Activated CD4-positive, alpha-beta T cell treated with anti-CD3 and anti-CD28 coated beads, Interleukin-2, amount 50 U/mL, for 16 hours (primary cell): ENCODE measurements around the gene OR9A2.

ENCODE experiments used
- DNase-seq: peaks from one replicate; pipeline ENCODE4 v3.0.0-alpha.2; 2020

OR9A2 gene, protein sequence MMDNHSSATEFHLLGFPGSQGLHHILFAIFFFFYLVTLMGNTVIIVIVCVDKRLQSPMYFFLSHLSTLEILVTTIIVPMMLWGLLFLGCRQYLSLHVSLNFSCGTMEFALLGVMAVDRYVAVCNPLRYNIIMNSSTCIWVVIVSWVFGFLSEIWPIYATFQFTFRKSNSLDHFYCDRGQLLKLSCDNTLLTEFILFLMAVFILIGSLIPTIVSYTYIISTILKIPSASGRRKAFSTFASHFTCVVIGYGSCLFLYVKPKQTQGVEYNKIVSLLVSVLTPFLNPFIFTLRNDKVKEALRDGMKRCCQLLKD

DNA sequence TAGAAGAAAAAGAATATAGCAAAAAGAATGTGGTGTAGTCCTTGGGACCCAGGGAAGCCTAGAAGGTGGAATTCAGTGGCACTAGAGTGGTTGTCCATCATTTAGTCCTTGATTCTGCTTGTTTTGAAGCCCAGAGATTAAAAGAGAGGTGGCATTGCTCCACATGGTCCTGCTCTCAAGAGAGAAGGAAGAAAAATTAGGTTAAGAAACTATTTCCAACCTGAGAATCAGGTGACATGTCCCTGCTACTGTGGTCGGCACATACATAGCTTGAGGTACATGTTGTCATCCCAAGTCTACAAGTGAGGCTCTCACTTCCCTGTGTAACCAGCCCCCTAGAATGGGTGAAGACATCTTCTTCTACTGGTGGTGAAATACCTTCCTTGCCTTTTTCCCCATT lies at the start of gene OR9A2:
Gene OR9A2, minus strand, starts transcription at position 101 of the 400 bp plus-strand sequence. Its CDS starts 0 bp downstream, at position 101.
- DNase-seq: no peak

DNA sequence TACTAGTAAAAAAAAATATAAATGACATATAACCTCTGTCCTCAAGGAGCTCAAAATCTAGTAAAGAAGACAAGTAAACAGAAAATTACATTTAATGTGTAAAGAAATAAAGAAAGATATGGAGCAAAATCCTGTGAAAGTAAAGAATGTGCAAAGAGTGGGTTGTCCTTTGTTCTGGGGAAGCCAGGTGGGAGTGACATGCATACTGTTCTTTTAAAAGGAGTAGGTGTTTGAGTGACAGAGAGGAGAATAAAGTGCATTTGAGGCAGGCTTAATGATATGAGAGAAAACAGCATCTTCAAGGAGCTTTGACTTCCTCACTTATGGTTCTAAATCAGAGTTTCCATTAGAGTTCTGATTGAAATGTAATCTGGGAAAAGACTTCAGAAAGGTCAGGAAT lies 47.2 kb upstream of the OR9A2 start:
- no peak for DNase-seq

DNA sequence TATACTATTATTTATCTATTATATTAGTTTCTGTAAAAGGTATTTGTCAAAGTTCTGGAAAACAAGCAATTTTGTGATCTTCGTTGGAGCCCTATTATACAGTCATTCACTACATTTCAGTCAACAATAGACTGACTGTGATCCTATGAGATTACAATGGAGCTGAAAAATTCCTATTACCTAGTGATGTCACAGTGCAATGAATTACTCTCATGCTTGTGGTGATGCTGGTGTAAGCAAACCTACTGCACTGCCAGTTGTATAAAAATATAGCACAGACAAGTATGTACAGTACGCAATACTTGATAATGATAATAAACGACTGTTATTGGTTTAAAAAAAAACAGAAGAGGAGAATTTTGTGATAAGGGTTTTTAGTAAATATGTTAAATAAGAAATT lies 46.6 kb upstream of the OR9A2 start:
- no peak for DNase-seq

DNA sequence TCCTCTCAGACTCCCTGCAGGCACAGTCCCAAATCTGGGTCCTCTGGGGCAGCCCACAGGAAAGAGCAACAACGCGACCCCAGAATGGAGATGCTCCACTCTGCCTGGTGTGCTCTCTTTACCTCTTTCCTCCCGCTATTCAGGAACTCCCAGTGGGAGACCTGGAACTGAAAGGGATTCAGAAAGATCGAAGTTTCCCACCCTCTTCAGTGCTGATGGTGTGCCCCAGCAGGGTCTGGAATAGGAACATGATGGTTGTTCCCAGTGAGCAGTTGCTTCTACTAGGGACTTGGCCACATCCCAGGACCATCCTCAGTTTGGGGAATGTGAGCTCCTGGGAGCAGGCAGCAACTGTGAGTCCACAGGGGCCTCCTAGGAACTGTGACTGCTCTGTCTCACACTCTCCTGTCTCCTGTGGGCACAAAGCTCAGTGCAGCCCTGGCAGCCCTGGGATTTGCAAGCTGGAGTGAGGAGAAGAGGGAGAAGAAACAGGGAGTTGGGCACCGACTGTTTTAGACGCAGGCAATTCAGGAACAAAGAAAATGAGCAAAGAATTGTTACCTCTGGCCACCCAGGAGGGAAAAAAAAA lies 43.1 kb upstream of the OR9A2 start:
- DNase-seq: no peak

DNA sequence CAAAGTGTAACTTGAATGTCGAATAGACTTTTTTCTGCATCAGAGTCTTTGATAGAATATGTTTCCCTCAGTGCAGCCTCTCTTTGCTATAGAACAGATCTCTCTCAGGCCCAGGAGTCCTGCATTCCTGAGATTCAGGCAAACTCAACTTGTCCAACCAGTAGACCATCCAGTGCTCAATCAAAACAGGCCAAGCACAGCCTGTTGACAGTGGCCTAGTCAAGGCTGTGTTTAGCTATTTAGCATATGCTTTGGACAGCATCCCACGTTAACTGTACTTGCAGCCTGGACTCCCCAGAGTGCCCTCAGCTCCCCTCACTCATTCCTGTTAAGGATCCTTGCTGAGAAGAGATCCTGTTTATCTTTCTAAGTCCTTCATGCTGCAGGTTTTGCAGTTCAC lies 41.5 kb upstream of the OR9A2 start:
- DNase-seq: no peak

DNA sequence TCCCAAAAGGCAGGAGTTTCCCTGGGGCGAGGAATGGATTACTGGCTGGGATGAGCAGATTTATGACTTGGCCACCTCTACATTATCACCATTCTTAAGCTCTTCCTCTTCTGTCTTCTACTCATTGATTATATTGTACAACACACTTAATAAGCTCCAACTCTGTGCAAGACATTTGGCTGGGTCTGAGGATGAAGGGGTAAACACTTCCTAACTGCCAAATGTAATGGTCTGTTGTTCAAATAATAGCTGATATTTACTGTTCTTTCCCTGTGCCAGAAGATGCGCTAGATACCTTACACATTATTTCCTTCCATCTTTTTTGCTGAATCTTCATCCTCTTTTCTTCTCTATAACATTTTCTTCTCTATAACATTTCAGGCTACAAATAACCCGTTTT lies 36.8 kb upstream of the OR9A2 start:
- no peak for DNase-seq

DNA sequence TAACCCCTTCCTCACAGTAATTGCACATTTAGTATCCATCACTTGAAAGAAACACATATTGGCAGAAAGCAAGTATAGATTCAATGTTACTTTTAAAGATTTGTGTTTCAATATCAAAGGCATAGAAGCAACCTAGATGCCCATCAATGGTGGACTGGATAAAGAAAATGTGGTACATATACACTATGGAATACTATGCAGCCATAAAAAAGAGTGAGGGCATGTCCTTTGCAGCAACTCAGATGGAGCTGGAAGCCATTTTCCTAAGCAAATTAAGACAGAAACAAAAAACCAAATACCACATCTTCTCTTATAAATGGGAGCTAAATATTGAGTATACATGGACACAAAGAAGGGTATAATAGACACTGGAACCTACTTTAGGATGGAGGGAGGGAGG lies 28.8 kb upstream of the OR9A2 start:
- no peak for DNase-seq

DNA sequence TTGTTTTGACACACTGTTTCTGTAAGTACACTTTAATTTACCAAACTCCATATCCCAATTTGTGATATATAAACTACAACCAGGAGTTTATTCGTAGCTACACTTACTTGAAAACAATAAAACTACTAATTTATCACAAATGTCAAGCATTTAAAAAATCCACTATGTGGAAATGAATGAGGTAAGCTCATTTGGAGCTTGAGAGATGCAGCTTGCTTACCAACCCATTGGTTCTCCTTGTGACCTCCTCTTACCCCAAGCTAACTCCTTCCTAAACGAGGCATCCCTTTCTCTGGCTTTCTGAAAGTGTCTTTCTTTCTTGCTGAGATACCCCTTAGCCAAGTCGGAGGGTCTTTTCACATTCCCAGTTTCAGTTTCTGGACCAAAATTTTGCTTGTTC lies 27.7 kb upstream of the OR9A2 start:
- no peak for DNase-seq

DNA sequence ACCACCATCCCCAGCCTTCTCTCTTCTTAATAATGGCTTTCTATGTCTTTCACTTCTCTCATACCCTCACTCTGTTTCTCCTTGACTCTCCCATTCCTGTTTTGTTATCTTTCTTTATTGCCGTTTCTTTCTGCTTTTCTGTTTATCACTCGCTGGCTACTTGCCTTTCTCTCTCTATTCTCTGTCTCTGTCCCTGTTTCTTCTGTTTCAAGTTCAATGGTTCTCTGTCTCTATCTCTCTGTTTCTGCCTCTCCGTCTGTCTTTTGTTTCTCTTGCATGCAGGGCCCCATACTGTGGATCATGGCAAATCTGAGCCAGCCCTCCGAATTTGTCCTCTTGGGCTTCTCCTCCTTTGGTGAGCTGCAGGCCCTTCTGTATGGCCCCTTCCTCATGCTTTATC lies 25.1 kb upstream of the OR9A2 start, which contains the start of gene OR6V1:
Gene OR6V1, plus strand, starts transcription at position 301 of the 400 bp plus-strand sequence. Its CDS starts 0 bp downstream, at position 301.
- no peak for DNase-seq

DNA sequence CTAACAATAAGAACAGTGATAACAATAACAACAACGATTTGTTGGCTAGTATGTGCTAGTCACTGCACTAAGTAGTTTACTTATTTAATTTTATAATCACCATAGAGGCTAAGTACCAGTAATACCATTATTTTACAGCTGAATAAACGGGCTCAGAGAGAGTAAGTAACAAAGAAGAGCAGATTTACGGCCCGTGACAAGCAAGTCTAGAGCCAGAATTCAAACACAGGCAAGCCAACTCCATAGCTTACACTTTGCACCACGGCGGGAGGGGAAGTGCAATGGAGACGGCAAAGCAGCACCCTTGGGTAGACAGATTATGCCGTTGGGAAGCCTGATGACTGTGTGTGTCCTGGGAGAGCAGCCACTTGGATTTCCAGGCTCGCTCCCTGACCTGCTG lies 24.0 kb upstream of the OR9A2 start:
- DNase-seq: no peak

DNA sequence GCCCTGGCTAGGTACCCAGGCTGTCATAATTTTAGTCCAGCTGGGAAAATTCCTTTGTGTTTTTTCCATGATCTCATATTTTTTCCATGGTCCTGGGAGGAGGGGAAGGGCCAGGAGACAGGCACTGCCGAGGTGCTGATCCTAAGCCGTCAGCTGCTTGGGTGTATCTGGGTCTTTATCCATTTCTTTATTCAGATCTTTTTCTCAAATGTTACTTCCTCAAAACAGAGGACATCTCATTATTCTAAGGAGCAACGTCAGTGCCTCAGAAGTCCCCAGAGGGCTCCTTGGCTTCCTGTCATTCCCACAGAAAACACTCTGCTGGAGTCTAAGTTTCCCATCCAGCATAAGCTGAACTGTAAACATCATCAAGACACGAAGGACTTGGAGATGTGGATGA lies 22.4 kb upstream of the OR9A2 start:
- no peak for DNase-seq

DNA sequence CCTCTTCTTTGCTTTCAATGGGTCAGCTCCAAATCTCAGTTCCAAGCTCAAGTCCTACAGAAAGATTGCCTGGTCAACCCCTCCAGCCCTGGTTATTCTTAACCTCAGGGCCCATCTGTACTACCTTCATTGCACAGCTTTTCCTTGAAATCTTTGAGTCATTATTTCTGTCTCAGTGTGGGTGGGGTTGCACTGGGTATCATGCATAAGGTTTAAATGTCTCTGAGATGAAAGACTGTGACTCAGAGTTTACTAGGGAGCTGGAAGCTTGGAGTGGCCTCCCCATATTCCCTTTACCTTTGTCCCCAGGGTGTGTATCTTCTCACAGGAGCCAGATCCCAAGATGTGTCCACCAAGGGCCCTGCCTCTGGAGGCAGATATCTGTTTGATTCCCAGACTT lies 21.9 kb upstream of the OR9A2 start:
- DNase-seq: no peak

DNA sequence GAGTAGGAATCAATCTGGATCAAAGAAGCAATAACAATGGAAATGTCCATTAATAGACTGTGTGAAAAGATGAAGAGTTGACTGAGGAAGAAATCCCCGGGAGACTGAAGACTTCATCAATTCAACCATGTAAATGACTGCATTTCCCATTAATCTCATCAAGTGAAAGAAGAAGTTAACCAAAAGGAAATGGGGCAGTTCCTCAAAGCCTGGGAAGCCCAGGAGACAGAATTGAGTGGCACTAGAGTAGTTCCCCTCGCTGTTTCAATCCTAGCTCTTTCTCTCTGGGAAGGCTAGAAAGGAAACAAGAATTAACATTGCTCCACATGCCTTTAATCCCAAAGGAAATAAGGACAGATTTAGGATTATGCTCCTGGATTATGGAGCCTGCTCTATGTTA lies 20.4 kb upstream of the OR9A2 start:
- DNase-seq: no peak

DNA sequence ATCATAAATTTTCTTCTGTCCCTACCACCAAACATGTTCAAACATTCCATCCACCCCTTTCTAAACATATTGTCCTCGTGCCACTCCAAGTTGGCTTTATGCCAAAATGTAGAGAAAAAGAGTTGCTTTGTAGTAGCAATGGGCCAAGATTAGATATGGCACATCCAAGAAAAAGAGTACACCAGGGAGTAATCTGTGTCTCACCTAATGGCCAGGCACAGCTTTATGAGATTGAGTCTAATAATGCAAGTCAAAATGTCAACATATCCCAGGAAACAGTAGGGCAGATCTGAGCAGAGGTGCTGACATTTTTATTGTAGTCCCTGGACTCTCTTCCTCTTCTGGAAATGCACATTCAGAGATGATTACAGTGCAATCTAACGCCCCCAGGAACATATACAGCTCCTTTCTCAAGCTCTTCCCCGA lies 19.5 kb upstream of the OR9A2 start:
- DNase-seq: no peak

DNA sequence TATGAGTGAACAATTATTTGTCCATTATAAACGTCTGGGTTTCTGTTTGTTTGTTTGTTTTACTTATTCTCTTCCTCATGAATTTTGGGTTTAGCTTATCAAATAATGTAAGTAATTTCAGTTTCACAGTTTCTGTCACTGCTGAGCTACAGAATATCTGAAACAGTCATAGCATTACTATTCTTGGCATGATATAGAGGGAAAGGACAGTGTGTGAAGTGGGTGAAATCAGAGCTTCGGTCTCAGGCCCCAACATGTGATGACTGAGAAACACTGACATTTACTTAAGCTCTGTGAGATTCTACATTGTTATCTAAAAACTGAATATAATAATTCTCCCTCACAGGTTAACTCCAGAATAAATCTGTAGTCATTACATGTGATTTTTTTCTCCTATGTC lies 16.5 kb upstream of the OR9A2 start:
- no peak for DNase-seq

DNA sequence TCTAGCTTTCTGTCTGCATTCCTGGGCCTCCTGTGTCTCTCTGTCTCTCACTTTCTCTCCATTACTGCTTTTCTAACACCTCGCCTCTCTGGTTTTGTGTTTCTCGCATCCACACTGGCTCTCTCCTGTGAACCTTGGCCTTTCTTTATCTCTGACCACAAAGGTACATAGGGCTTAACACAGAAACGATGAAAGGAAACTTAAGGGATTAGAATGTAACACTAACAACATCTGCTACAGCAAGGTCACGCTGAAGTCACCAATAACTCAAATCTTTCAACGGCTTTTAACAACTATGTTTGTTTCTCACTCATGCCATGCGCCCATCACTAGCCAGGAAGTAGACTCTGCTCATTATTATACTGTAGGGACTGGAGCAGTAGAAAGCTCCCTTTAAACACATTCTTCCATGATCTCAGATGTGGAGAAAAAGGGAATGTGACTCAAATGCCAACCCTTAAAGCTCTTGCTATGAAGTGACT lies 15.9 kb upstream of the OR9A2 start:
- no peak for DNase-seq

DNA sequence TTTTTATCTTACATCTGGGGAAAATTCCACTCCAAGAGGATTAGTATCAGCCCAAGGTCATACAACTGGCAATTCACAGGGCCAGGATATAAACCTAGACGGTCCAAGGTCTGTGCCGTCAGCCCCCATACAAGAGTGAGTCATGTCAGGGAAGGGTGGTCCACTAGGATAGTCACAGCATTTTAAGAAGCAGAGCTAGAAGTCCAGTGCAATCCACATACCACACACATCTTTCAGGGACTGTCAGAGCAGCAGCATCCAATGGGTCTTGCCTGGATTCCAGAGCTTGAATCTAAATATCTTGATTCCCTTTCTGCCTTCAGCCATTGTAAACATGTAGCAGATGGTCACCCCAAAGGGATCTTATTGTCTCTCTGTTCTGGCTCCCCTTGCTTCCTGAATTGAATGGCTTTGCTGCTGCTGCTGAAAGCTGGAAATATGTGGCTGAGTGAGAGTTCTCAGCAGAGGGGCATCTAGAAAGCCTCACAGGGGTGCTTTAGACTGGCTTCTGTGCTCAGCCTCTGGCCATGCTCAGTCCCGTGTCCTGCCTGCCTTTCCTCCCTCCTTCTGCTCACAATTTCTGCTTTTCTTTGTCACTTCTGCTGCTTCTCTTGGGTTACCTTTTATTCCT lies 15.3 kb upstream of the OR9A2 start:
- no peak for DNase-seq

DNA sequence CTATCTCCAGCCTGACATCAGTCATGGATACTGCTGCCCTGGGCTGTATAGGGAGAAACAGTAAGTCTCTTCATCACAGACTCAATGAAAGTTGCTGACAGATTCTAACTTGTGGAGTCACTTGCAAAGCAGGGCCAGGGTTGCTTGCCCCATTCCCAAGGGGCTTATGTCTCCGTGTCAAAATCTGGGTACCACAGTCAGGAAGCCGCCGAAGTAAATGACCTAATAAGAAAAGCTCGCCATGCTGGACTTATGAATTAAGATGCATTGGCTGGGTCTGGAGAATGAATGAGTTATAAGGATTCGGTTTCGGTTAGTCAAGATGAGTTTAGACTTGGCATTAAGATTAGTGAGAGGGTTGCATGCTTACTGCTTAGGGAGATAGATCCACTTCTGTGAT lies 14.4 kb upstream of the OR9A2 start:
- DNase-seq: no peak

DNA sequence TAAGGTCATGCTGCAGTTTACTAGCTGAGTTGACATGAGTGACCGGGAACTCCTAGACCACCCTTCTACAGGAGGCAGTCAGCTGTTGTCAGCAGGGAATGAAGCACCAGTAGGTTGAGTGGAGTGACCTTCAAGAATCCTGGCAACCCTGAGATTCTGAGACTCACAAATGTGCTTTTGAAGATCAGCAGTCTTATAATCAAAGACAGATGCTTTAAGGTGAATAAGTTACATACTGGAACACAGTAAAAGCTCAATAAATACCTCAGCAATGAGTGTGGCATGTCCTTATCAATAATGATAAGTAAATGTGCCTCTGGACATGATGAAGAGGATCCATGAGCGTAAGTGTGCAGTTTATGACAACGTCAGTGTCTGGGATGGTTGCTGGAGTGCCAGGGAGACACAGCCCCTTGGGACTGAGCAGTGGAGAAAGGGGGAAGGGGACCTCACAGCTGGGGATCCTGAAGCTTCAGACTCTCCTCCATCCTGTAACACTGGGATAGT lies 13.3 kb upstream of the OR9A2 start:
- no peak for DNase-seq

DNA sequence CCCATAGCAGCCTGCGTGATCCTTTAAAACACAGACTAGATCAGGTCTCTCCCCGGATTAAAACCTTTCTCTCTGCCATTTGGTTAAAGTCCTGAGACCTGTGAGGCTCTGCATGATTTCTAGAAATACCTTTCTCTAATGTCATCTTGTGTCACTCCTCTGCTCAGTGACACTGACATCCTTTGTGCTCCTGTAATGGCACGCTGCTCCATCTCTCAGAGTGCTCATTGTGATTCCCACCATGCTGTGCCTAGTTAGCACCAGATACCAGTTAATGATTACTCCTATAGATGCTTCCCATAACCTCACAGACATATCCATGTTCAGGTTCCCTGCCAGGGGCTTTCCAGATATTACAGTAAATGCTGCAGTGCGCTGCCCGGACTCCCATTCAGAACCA lies 11.7 kb upstream of the OR9A2 start:
- no peak for DNase-seq

DNA sequence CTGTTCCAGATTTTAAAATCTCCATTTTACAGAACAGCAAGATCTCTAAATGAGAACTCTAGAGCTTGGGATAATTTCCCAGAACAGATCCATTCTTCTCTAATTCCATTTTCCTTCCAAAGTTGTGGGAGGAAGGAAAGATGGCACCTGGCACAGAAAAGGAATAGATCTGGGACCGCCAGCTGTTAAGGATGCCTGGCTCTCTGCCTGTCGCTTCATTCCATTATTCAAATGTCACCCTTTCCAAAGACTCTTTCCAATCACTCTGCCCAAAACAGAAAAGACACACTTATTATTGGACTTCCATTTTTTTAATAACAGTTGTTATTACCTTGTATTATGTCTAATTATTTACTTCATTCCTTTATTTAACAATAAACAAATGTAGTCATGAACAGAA lies 751 bp upstream of the OR9A2 start:
- no peak for DNase-seq

DNA sequence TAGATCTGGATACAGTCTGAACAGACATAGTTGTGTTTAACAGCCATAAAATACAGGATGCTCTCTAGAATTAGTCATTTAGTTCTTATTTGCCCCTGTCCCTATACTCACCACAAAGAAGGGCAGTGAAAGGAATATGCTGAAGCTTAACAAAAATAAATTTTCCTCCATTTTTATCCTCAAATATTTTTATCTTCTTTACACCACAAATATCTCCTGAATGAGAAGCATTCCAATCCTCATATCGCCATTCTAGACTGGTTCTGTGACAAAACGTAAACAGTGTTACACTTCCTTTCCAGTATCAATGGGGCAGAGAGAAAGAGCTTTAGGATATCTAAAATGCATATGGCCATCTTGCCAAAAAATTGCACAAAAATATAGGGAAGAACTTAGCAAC lies 1.6 kb downstream of the OR9A2 start:
- DNase-seq: no peak

DNA sequence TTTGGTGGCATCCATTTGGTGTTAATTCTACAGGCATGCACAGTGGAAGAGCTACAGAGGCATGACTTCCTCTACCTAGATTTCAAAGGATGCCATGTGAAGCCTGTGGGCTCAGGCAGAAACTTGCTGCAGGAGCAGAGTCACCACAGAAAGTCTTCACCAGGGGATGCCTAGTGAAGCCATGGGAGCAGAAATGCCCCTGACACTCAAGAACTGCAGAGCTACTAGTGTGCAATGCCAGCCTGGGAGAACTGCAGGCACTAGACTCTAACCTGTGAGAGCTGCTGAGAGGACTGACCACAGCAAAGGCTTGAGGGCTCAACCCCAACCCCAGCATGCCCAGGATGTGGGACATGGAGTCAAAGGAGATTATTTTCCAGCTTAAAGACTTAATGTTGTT lies 3.9 kb downstream of the OR9A2 start:
- DNase-seq: no peak

DNA sequence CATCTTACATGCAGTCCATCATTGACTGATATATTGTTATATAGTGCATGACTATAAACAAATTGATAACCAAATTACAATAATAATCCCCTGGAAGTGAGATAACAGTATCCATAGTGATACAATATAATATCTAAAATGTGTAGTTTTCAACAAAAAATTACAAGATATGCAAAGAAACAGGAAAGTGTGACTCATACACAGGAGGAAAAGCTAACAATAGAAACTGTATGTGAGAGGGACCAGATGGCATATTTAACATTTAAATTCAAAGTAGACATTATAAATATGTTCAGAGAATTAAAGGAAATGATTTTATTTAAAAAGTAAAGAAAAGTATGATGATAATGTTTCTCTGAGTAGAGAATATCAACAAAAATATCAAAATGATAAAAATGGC lies 8.0 kb downstream of the OR9A2 start:
- DNase-seq: no peak
